Progenitor cell of endocrine pancreas (in vitro differentiated cells): ENCODE measurements around the gene ZDHHC24. TPM values are rescaled to one million over a fixed set of nuclear protein-coding genes. Genes with fewer than 3 reads are reported as not detected.

Experiments
- DNase-seq: peaks from one replicate; pipeline ENCODE4 v3.0.0; 2021; ENCODE audit warnings: low spot score; ENCODE audit not compliant: unreplicated experiment
- H3K27ac Mint-ChIP-seq: 2 replicates; pipeline ENCODE4 v1.8.0; 2021; ENCODE audit warnings: mild to moderate bottlenecking, moderate library complexity, mixed read lengths
- H3K27me3 Mint-ChIP-seq: 2 replicates; pipeline ENCODE4 v1.8.0; 2021; ENCODE audit warnings: mixed read lengths
- H3K36me3 Mint-ChIP-seq: 2 replicates; pipeline ENCODE4 v1.8.0; 2022; ENCODE audit warnings: mixed read lengths; ENCODE audit not compliant: insufficient read depth
- H3K4me1 Mint-ChIP-seq: 2 replicates; pipeline ENCODE4 v1.8.0; 2021; ENCODE audit warnings: low read depth, mixed read lengths
- H3K4me3 Mint-ChIP-seq: 2 replicates; pipeline ENCODE4 v1.8.0; 2021; ENCODE audit warnings: low read depth, mild to moderate bottlenecking, moderate library complexity, mixed read lengths
- H3K9me3 Mint-ChIP-seq: 2 replicates; pipeline ENCODE4 v1.8.0; 2021; ENCODE audit warnings: low read depth, mixed read lengths
- total RNA-seq: library from RNA; stranded (reverse); gene quantifications from 2 replicates; pipeline ENCODE4 v1.2.1, GENCODE V29; 2021
- TF ChIP-seq, protein P1 (sequence below): fragments of 200-600 bp; sonication (generic); IDR thresholded peaks from one replicate; pipeline ENCODE4 v1.5.0; 2021; ENCODE audit warnings: antibody characterized with exemption, mild to moderate bottlenecking; ENCODE audit not compliant: unreplicated experiment

ZDHHC24 gene
- total RNA-seq, 1 donor from 2014 or later: 9.7 TPM

DNA sequence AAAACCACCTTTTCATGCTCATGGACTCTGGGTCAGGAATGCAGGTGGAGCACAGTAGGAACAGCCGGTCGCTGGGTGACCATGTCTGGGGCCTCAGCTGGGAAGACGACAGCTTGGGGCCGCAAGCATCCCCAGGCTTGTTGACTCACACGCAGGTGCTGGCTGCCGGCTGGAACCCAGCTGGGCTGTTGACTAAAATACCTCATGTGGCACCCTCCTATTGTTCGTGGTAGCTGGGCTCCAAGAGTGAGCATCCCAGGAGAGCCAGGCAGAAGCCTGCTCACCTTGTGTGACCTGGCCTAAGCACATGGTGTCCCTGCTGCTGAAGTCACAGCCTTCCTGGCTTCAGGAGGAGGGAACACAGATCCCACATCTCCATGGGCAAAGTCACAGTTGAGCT lies 56.2 kb downstream of the ZDHHC24 start:
- no peak for DNase-seq
- Mint-ChIP-seq H3K4me3 (no peak overlapping the region), H3K27me3 (no peaks in the 10 kb centered on the region), H3K27ac (no peak overlapping the region), H3K4me1 (no peaks in the 10 kb centered on the region), H3K36me3 (peaks cover 7% of the 10 kb centered on the region), H3K9me3 (no peaks in the 10 kb centered on the region)
- TF ChIP-seq, protein P1, sequence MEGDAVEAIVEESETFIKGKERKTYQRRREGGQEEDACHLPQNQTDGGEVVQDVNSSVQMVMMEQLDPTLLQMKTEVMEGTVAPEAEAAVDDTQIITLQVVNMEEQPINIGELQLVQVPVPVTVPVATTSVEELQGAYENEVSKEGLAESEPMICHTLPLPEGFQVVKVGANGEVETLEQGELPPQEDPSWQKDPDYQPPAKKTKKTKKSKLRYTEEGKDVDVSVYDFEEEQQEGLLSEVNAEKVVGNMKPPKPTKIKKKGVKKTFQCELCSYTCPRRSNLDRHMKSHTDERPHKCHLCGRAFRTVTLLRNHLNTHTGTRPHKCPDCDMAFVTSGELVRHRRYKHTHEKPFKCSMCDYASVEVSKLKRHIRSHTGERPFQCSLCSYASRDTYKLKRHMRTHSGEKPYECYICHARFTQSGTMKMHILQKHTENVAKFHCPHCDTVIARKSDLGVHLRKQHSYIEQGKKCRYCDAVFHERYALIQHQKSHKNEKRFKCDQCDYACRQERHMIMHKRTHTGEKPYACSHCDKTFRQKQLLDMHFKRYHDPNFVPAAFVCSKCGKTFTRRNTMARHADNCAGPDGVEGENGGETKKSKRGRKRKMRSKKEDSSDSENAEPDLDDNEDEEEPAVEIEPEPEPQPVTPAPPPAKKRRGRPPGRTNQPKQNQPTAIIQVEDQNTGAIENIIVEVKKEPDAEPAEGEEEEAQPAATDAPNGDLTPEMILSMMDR: no peak

DNA sequence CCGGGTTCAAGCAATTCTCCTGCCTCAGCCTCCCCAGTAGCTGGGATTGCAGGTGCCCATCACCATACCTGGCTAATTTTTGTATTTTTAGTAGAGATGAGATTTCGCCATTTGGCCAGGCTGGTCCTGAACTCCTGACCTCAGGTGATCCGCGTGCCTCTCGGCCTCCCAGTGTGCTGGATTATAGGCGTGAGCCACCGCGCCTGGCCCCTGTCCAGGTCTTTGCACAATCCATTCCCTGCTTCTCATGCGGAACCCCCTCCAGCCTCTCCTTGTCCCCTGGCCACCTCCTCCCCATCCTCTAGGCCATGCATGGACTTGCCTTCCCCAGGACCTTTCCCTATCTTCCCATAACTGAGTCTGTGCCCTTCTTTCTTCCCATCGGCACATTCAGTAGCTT lies 56.9 kb downstream of the ZDHHC24 start:
- Mint-ChIP-seq H3K36me3 (peaks cover 6% of the 10 kb centered on the region), H3K27ac (no peak overlapping the region), H3K9me3 (no peaks in the 10 kb centered on the region), H3K4me3 (no peak overlapping the region), H3K4me1 (no peaks in the 10 kb centered on the region), H3K27me3 (no peaks in the 10 kb centered on the region)
- TF ChIP-seq, protein P1: no peak
- DNase-seq: no peak

DNA sequence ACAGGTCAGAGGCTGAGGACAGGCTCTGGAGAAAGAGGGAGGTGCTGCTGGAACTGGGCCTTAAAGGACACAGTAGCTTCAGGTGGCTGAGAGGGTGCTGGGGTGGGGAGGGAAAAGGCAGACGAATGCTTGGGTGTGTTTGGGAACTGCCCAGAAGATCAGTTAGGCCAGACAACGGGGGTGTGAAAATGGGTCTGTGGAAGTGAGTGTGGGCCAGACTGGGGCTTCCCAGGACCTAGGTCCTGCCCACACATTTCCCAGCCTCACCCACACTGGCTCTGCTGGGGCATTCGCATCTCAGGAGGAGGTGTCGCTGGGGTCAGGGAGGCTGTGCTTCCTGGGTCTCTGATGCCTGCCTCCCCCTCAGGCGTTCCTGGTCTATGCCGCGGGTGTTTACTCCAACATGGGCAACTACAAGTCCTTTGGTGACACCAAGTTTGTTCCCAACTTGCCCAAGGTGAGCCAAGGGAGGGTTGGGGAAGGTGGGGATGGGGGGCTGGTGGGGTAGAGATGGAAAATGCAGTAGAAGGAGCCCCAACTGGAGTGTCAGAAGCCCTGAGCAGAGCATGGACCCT lies 61.0 kb downstream of the ZDHHC24 start:
- no peak for DNase-seq
- Mint-ChIP-seq H3K27ac (no peak overlapping the region), H3K36me3 (peaks cover 5% of the 10 kb centered on the region), H3K4me3 (no peak overlapping the region), H3K9me3 (no peaks in the 10 kb centered on the region), H3K4me1 (peaks cover 4% of the 10 kb centered on the region), H3K27me3 (no peaks in the 10 kb centered on the region)
- TF ChIP-seq, protein P1: no peak

- H3K9me3 Mint-ChIP-seq: no peaks in the 10 kb centered on the region
- TF ChIP-seq, protein P1: no peak
- peaks cover 11% of the 10 kb centered on the region for H3K4me1 Mint-ChIP-seq
- H3K27me3 Mint-ChIP-seq: no peaks in the 10 kb centered on the region
- peak within 1 kb of the TSS; percentile 97 for H3K27ac Mint-ChIP-seq
- H3K36me3 Mint-ChIP-seq: peaks cover 4% of the 10 kb centered on the region
- peak; percentile 97 for DNase-seq
- peak within 1 kb of the TSS; percentile 93 for H3K4me3 Mint-ChIP-seq
Measured at GRCh38 chr11:66480117-66480938, 65.5 kb downstream of the ZDHHC24 start, which contains the start of gene DPP3. Gene DPP3 (plus strand): TSS chr11:66480434. CDS start chr11:66482201, 1,767 bp downstream.

GRCh38 chr11:66479394-66480116 lies 66.3 kb downstream of the ZDHHC24 start:
- TF ChIP-seq, protein P1: no peak
- peaks cover 11% of the 10 kb centered on the region for H3K4me1 Mint-ChIP-seq
- no peak for DNase-seq

More at GRCh38 chr11:66479394-66480116, 66.3 kb downstream of the ZDHHC24 start:
- Mint-ChIP-seq H3K27me3 (no peaks in the 10 kb centered on the region), H3K36me3 (peaks cover 4% of the 10 kb centered on the region), H3K9me3 (no peaks in the 10 kb centered on the region), H3K4me3 (peak overlapping the region; percentile 93), H3K27ac (peak overlapping the region; percentile 97)
